Peyer's patch (tissue), 4 donors: ENCODE data around the gene NR2F2. TPM values are rescaled to one million over a fixed set of nuclear protein-coding genes. Genes with fewer than 3 reads are reported as not detected.

Experiments used
- DNase-seq, 3 donors: peaks; one replicate each; pipeline ENCODE4 v3.0.0-alpha.2; 2017 to 2019
- H3K27ac ChIP-seq, 4 donors: fragments of 200-600 bp; sonication (generic); one replicate each; pipeline ENCODE4 v1.5.1; 2016 to 2019
- H3K27me3 ChIP-seq, 2 donors: fragments of 200-600 bp; sonication (generic); one replicate each; pipeline ENCODE4 v1.5.1; 2019
- H3K36me3 ChIP-seq, 3 donors: fragments of 200-600 bp; sonication (generic); one replicate each; pipeline ENCODE4 v1.5.1; 2016 to 2019
- H3K4me1 ChIP-seq, 4 donors: fragments of 200-600 bp; sonication (generic); one replicate each; pipeline ENCODE4 v1.5.1; 2016 to 2019
- H3K4me3 ChIP-seq, 4 donors: fragments of 200-600 bp; sonication (generic); 1 replicate in 3 of 4; 2 replicates in 1 of 4; pipeline ENCODE4 v1.5.1; 2016 to 2019; ENCODE audit warnings: mild to moderate bottlenecking in 1 of 4
- H3K9me3 ChIP-seq, 4 donors: fragments of 200-600 bp; sonication (generic); one replicate each; pipeline ENCODE4 v1.5.1; 2016 to 2019; ENCODE audit warnings: mild to moderate bottlenecking in 1 of 4
- CTCF ChIP-seq, 6 experiments: fragments of 450-650 bp in 4 of 6; fragments of 200-600 bp in 2 of 6; sonication (generic) in 1 of 6; IDR thresholded peaks; one replicate each; pipeline ENCODE4 v1.5.1; 2017 to 2019; ENCODE audit warnings: antibody characterized with exemption in 6 of 6, mild to moderate bottlenecking in 3 of 6, moderate library complexity in 1 of 6
- POLR2A ChIP-seq, 2 donors: fragments of 450-650 bp; IDR thresholded peaks; one replicate each; pipeline ENCODE4 v1.5.1; 2017; ENCODE audit warnings: antibody characterized with exemption in 2 of 2, mild to moderate bottlenecking in 2 of 2, moderate library complexity in 2 of 2
- total RNA-seq, 4 donors: library from RNA; depleted of rRNA; stranded (reverse); fragments of >200 nt; gene quantifications; one replicate each; pipeline ENCODE4 v1.1.0, GENCODE V29; 2016

The NR2F2 gene
- total RNA-seq, 4 donors from 2014 or later, result 7.9 to 20.9 (median 15.3) TPM

GRCh38 chr15:96311256-96311955, 19.1 kb upstream of the NR2F2 start:
- no peaks in the 10 kb centered on the region for H3K4me1 ChIP-seq
- H3K27me3 ChIP-seq, result no peaks in the 10 kb centered on the region
- no peak overlapping the region for H3K4me3 ChIP-seq
- H3K36me3 ChIP-seq, result no peaks in the 10 kb centered on the region
- H3K9me3 ChIP-seq, result no peaks in the 10 kb centered on the region
- no peak for TF ChIP-seq CTCF (IDR thresholded peaks at IDR 0.05)
- TF ChIP-seq POLR2A (IDR thresholded peaks at IDR 0.05), result no peak
- DNase-seq, result no peak
- H3K27ac ChIP-seq, result no peak overlapping the region

GRCh38 chr15:96311956-96312294, 18.6 kb upstream of the NR2F2 start:
- Histone ChIP-seq H3K27ac (no peak overlapping the region), H3K27me3 (no peaks in the 10 kb centered on the region), H3K4me1 (no peaks in the 10 kb centered on the region), H3K4me3 (no peak overlapping the region), H3K9me3 (no peaks in the 10 kb centered on the region), H3K36me3 (no peaks in the 10 kb centered on the region)
- no peak for DNase-seq
- TF ChIP-seq CTCF (IDR thresholded peaks at IDR 0.05) (no peak), POLR2A (IDR thresholded peaks at IDR 0.05) (no peak)

GRCh38 chr15:96312641-96313335, 17.7 kb upstream of the NR2F2 start:
- Histone ChIP-seq H3K36me3 (no peaks in the 10 kb centered on the region), H3K4me1 (no peaks in the 10 kb centered on the region), H3K27me3 (no peaks in the 10 kb centered on the region), H3K27ac (no peak overlapping the region), H3K4me3 (no peak overlapping the region), H3K9me3 (no peaks in the 10 kb centered on the region)
- no peak for TF ChIP-seq CTCF (IDR thresholded peaks at IDR 0.05)
- no peak for TF ChIP-seq POLR2A (IDR thresholded peaks at IDR 0.05)
- DNase-seq, result no peak

GRCh38 chr15:96314518-96314917, 16.0 kb upstream of the NR2F2 start:
- no peak for TF ChIP-seq CTCF (IDR thresholded peaks at IDR 0.05)
- TF ChIP-seq POLR2A (IDR thresholded peaks at IDR 0.05), result no peak
- Histone ChIP-seq H3K27ac (no peak overlapping the region), H3K9me3 (no peaks in the 10 kb centered on the region), H3K36me3 (no peaks in the 10 kb centered on the region), H3K4me1 (no peaks in the 10 kb centered on the region), H3K4me3 (no peak overlapping the region), H3K27me3 (no peaks in the 10 kb centered on the region)
- DNase-seq, result no peak

- no peaks in the 10 kb centered on the region for H3K36me3 ChIP-seq
- TF ChIP-seq POLR2A (IDR thresholded peaks at IDR 0.05), result no peak
- TF ChIP-seq CTCF (IDR thresholded peaks at IDR 0.05), result no peak
- no peaks in the 10 kb centered on the region for H3K9me3 ChIP-seq
- H3K4me3 ChIP-seq, result no peak overlapping the region
- H3K27ac ChIP-seq, result no peak overlapping the region
- DNase-seq, result no peak
- no peaks in the 10 kb centered on the region for H3K27me3 ChIP-seq
- H3K4me1 ChIP-seq, result no peaks in the 10 kb centered on the region
Measured at GRCh38 chr15:96314963-96315362, 15.5 kb upstream of the NR2F2 start.
